H1 (cell line): Measurements from ENCODE around the gene GCNT1. TPM values are rescaled to one million over a fixed set of nuclear protein-coding genes. Genes with fewer than 3 reads are reported as not detected.
A peak's percentile ranks its signal among the peaks of the same experiment; 100 is the strongest.

ENCODE experiments used
- CTBP2 ChIP-seq: IDR thresholded peaks from 2 replicates; pipeline ENCODE4 v1.7.0; 2011; ENCODE audit warnings: borderline replicate concordance, mild to moderate bottlenecking, moderate library complexity, mixed read lengths, low read length; ENCODE audit not compliant: insufficient read depth, insufficient read length
- EP300 ChIP-seq, 2 experiments: IDR thresholded peaks; 1 replicate in 1 of 2; 2 replicates in 1 of 2; pipeline ENCODE4 v1.6.1; 2011 to 2012; ENCODE audit warnings: low read depth in 2 of 2, low read length in 2 of 2, mild to moderate bottlenecking in 2 of 2, borderline replicate concordance in 1 of 2, inconsistent platforms in 1 of 2, moderate library complexity in 1 of 2
- FOSL1 ChIP-seq: IDR thresholded peaks from 2 replicates; pipeline ENCODE4 v1.6.1; 2011; ENCODE audit warnings: mild to moderate bottlenecking, low read depth, low read length, moderate library complexity; ENCODE audit not compliant: insufficient read depth
- GABPA ChIP-seq: IDR thresholded peaks from 2 replicates; pipeline ENCODE4 v1.6.1; 2011; ENCODE audit warnings: mild to moderate bottlenecking, low read length, moderate library complexity, borderline replicate concordance; ENCODE audit not compliant: insufficient read depth
- JUN ChIP-seq: IDR thresholded peaks from 2 replicates; pipeline ENCODE4 v1.6.1; 2011; ENCODE audit warnings: low read depth, mild to moderate bottlenecking, improper control_type of control experiment, low read length
- KDM1A ChIP-seq: fragments of 200-600, 300-600 bp; sonication (generic); IDR thresholded peaks from 2 replicates; pipeline ENCODE4 v1.7.1; 2016; ENCODE audit warnings: mild to moderate bottlenecking, low read length, borderline replicate concordance
- NRF1 ChIP-seq: IDR thresholded peaks from 2 replicates; pipeline ENCODE4 v1.6.1; 2011; ENCODE audit warnings: mild to moderate bottlenecking, low read depth, low read length, improper control_type of control experiment
- PHF8 ChIP-seq: fragments of 200-600 bp; sonication (generic); conservative IDR thresholded peaks from 2 replicates; pipeline ENCODE4 v1.7.1; 2012; ENCODE audit warnings: low read depth, mild to moderate bottlenecking, inconsistent platforms, low read length, moderate library complexity
- POLR2AphosphoS5 ChIP-seq: IDR thresholded peaks from 2 replicates; pipeline ENCODE4 v1.6.1; 2011; ENCODE audit warnings: low read depth, low read length
- RAD21 ChIP-seq, 2 experiments: IDR thresholded peaks in 1 of 2; conservative IDR thresholded peaks in 1 of 2; 2 replicates each; pipeline ENCODE4 v1.6.1; 2011; ENCODE audit warnings: low read depth in 2 of 2, low read length in 2 of 2, improper control_type of control experiment in 1 of 2, inconsistent platforms in 1 of 2, mild to moderate bottlenecking in 1 of 2, moderate library complexity in 1 of 2
- RBBP5 ChIP-seq: IDR thresholded peaks from 2 replicates; pipeline ENCODE4 v1.7.1; 2012; ENCODE audit warnings: low read depth, mild to moderate bottlenecking, inconsistent platforms, low read length, moderate library complexity, borderline replicate concordance
- RNF2 ChIP-seq: fragments of 200-900, 300-1000 bp; sonication (generic); IDR thresholded peaks from 2 replicates; pipeline ENCODE4 v1.7.1; 2016; ENCODE audit warnings: borderline replicate concordance, low read depth, mild to moderate bottlenecking, antibody characterized with exemption, low read length; ENCODE audit not compliant: poor library complexity, severe bottlenecking; ENCODE audit errors: missing control alignments
- SP1 ChIP-seq: IDR thresholded peaks from 2 replicates; pipeline ENCODE4 v1.6.1; 2011; ENCODE audit warnings: low read depth, low read length
- ZNF274 ChIP-seq: IDR thresholded peaks from 2 replicates; pipeline ENCODE4 v1.7.0; 2012; ENCODE audit warnings: low read length, borderline replicate concordance; ENCODE audit errors: extremely low read depth
- polyA plus RNA-seq, 7 experiments: library from polyadenylated mRNA; depleted of rRNA in 3 of 7; stranded (reverse) in 5 of 7; unstranded in 2 of 7; fragments of >200 nt in 5 of 7; fragments of 200-250 nt in 2 of 7; gene quantifications; 1 replicate in 5 of 7; 2 replicates in 1 of 7; 4 replicates in 1 of 7; pipeline versions ENCODE4 v1.2.1 to v1.2.3, GENCODE V29; 2011 to 2013; ENCODE audit warnings: missing spikeins in 2 of 7, mixed read lengths in 2 of 7
- total RNA-seq: library from RNA; stranded (reverse); fragmentation: NEBNext Ultra II Directional; extraction: Animal tissue kit (Norgen Biotek cat#: 25700); gene quantifications from 2 replicates; pipeline ENCODE4 v1.2.1, GENCODE V29; 2021
- TF ChIP-seq, protein P1 (sequence below): IDR thresholded peaks from 2 replicates; pipeline ENCODE4 v1.6.1; 2012; ENCODE audit warnings: inconsistent platforms
- TF ChIP-seq, protein P2 (sequence below): IDR thresholded peaks from 2 replicates; pipeline ENCODE4 v1.6.1; 2011; ENCODE audit warnings: low read length, improper control_type of control experiment
- TF ChIP-seq, protein P3 (sequence below), 3 experiments: IDR thresholded peaks; 1 replicate in 2 of 3; 2 replicates in 1 of 3; pipeline versions ENCODE4 v1.5.1 to v1.6.1; 2011; ENCODE audit warnings: low read length in 3 of 3, mild to moderate bottlenecking in 3 of 3, inconsistent platforms in 2 of 3, low read depth in 1 of 3, moderate library complexity in 1 of 3; ENCODE audit not compliant: insufficient read depth in 1 of 3; ENCODE audit errors: control extremely low read depth in 1 of 3

GCNT1 gene
- total and polyA plus RNA-seq, 2 of the 8 experiments (the other 6 are each of a cell fraction or from before 2014, with no cell fraction given): 13.0 to 16.5 TPM

DNA sequence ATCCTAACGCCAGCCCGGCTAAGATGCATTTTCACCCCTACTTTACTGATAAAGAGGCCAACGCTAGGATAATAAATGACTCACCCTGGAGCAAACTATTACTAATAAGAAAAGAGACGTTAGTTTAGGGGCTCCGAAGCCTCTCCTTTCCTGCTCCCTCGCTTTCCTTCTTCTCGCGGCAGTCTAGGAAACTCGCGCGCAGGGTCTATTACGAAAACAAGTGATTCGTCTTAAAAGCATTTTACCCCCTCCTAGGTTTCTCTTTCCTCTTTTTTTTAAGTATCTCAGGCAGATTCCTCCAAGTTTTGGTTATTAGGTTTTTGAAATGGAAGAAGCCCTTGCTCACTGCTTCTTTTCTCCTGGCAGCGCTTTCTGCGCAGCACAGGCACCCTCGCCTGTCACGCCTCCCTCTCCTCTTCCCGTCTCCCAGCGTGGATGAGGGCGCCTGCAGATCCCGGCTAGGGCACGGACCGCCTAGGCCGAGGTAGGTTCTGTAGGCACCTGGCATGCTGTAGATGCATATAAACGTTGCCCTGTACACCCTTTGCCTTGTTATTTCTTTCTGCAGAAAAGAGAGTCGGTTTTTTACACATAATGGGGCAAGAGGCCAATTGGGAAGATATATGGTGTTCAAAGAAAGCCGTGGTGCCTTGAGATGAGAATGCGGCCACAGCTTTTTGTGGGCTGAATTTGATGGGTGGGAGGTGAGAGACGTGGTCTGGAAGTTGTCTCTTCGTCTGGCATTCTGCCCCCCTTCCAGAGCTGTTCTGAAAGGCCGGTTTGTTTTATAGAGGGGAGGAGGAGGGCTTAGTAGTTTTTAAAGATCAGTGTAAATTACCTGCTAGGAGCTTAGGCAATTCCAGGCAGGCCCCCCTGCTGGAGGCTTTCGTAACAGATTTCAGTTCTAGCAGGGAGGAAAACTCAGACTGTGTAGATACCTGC, 983 bp downstream of the GCNT1 start (continued):
- TF ChIP-seq EP300 (IDR thresholded peaks at IDR 0.05; ENCODE audit: borderline replicate concordance in 1 of 2, low read depth in 2 of 2, low read length in 2 of 2) (no peak), NRF1 (no peak), FOSL1 (no peak), CTBP2 (no peak), POLR2AphosphoS5 (no peak), SP1 (no peak), KDM1A (no peak), ZNF274 (no peak), JUN (no peak), RNF2 (no peak), RBBP5 (no peak), GABPA (no peak), RAD21 (IDR thresholded peaks at IDR 0.05 in 1 of 2, conservative IDR thresholded peaks at IDR 0.05 in 1 of 2; ENCODE audit: low read depth in 2 of 2, low read length in 2 of 2) (peak; percentile 21 to 24; a peak in 3 of 4 replicates), PHF8 (no peak)
- TF ChIP-seq, protein P1, sequence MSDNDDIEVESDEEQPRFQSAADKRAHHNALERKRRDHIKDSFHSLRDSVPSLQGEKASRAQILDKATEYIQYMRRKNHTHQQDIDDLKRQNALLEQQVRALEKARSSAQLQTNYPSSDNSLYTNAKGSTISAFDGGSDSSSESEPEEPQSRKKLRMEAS: no peak
- TF ChIP-seq, protein P2, sequence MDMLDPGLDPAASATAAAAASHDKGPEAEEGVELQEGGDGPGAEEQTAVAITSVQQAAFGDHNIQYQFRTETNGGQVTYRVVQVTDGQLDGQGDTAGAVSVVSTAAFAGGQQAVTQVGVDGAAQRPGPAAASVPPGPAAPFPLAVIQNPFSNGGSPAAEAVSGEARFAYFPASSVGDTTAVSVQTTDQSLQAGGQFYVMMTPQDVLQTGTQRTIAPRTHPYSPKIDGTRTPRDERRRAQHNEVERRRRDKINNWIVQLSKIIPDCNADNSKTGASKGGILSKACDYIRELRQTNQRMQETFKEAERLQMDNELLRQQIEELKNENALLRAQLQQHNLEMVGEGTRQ: no peak
- TF ChIP-seq, protein P3, sequence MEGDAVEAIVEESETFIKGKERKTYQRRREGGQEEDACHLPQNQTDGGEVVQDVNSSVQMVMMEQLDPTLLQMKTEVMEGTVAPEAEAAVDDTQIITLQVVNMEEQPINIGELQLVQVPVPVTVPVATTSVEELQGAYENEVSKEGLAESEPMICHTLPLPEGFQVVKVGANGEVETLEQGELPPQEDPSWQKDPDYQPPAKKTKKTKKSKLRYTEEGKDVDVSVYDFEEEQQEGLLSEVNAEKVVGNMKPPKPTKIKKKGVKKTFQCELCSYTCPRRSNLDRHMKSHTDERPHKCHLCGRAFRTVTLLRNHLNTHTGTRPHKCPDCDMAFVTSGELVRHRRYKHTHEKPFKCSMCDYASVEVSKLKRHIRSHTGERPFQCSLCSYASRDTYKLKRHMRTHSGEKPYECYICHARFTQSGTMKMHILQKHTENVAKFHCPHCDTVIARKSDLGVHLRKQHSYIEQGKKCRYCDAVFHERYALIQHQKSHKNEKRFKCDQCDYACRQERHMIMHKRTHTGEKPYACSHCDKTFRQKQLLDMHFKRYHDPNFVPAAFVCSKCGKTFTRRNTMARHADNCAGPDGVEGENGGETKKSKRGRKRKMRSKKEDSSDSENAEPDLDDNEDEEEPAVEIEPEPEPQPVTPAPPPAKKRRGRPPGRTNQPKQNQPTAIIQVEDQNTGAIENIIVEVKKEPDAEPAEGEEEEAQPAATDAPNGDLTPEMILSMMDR (IDR thresholded peaks at IDR 0.05; ENCODE audit: control extremely low read depth in 1 of 3, insufficient read depth in 1 of 3, low read depth in 1 of 3, low read length in 3 of 3): peak in 2 of 3 experiments; percentile 22 to 27; a peak in 2 of 4 replicates
